Dedifferentiated amniotic fluid mesenchymal stem cell (primary cell): ENCODE measurements around the gene ZNF576.
"Not testable (repeated sequence)": the region's sequence is repeated elsewhere in the genome, so short reads cannot be mapped to it uniquely, and the experiment has no call there.

ENCODE experiments used
- DNase-seq: peaks from one replicate; pipeline ENCODE4 v3.0.0-alpha.2; 2016; ENCODE audit errors: extremely low spot score

ZNF576 gene, protein sequence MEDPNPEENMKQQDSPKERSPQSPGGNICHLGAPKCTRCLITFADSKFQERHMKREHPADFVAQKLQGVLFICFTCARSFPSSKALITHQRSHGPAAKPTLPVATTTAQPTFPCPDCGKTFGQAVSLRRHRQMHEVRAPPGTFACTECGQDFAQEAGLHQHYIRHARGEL

DNA sequence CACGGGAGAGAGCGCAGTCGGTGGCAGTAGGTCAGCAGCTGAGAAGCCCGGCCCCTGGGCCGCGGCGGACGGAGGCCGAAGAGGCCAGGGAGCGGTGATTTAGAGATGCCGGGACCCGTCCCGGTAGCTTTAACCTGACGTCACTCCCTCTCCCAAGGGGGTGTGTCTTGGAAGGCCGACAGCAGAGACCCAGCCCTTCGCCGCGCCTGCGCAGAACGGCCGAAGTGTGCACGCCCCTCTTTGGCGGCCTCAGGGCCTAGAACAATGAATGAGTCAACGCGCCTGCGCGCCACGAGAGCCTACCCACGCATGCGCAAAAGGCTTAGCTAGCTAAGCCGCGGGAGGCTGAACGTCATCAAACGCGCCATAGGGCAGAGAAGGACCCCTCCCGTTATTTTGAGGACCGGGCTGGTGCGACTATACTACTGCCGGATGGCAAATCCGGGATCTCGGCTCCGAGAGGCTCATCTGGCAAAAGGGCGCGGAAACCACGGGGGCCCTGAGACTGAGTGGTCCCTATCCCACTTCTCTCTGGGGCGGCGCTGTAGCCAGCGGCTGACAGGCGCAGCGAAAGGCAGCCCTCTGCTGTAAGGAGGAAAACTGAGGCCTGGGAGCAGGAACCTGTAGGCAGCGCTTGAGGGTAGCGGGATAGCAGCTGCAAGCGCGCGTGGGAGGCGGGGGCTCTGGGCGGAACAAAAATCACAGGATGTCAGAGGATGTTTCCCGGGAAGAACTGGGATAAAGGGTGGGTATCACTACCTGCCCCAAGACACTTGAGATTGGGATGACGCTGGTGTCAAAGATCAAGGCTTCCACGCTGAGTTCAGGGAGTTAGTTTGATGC lies at the start of gene ZNF576, which contains the start of gene IRGQ:
Gene ZNF576 (plus strand): TSS at position 597 of the 843 bp plus-strand sequence. CDS start 514 bp downstream, outside the sequence.
Gene IRGQ (minus strand): TSS at position 136 of the 843 bp plus-strand sequence. CDS start 796 bp downstream, outside the sequence.
- DNase-seq = peak; percentile 99

DNA sequence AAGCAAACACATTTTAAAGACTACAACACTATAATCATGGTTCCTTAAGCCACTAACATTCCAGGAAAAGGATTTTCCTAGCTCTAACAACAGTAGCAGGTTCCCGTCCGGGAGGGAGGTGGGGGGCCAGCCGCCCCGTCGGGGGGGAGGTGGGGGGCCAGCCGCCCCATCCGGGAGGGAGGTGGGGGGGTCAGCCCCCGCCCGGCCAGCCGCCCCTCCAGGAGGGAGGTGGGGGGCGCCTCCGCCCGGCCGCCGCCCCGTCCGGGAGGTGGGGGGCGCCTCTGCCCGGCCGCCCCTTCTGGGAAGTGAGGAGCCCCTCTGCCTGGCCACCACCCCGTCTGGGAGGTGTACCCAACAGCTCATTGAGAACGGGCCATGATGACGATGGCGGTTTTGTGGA lies 48.5 kb upstream of the ZNF576 start:
- DNase-seq = not testable (repeated sequence)

DNA sequence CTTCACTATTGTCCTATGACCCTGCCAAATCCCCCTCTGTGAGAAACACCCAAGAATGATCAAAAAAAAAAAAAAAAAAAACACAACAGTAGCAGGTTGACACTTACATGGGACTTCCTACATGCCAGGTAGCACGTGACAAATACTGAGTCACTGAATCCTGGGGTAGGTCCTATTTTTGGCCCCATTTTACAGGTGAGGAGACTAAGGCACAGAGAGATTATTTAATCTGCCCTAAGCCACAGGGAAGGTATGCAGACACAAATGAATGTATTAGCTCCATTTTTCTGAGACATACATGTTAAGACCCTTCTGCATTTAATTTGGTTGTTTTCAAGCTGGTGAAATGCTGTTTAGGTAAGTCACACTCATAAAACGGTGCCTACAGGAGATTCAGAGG lies 47.7 kb upstream of the ZNF576 start:
- no peak for DNase-seq

DNA sequence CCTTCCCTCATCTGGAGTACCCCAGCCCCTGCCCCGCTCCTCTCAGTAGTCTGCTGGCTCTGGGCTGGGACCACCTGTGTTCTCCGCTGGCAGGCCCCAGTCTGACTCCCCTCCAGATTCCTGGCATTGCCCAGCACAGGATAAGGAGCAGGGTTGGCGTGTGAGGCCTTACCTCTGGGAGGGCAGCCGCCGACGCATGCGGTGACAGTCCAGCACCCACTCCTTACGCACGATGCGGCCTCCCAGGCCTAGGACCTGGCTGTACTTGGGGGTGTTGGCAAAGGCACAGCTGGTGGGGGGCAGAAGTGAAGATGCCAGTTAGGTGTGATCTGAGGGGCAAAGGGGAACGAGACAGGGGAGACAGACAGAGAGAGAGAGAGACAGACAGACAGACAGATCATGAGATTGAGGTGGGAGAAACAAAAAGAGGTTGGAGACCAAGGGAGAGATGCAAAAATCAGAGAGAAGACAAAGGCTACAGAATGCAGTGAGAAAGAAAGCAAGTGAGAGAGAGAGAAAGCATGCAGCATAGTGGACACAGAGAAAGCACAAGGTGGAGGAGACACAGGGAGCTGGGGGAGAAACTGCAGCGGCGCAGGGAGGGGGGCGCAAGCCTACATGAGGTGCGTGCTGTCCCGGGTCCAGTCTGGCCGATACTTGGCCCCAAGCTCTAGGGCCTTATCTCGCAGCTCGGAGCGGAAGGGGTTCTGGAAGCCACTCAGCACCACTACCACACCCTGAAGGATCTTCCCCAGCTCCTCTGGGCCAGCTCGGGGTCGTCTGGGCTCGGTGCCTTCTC lies 44.8 kb upstream of the ZNF576 start:
- no peak for DNase-seq

DNA sequence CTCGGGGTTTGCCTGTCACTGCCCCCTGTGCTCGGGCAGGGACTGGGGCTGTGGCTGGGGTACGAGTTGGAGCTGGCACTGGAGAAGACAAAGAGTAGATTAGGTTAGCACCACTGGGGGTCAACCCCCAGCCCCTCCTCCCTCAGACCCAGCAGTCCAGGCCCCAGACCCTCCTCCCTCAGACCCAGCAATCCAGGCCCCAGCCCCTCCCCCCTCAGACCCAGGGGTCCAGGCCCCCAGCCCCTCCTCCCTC lies 44.3 kb upstream of the ZNF576 start:
- no peak for DNase-seq

DNA sequence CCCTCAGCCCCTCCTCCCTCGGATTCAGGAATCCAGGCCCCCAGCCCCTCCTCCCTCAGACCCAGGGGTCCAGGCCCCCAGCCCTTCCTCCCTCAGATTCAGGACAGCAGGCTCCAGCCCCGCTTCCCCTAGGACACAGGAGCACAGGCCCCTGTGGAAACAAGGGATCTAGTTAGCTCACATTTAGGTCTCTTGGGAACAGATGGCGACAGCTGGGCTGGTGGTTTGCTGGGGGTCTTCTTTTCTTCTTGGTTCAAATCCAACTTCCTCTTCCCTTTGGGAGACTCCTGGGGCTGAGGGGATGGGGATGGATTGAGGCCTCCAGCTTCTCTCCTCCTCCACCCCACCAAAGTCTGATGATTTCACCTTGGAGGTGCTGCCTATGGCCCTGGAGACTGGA lies 43.8 kb upstream of the ZNF576 start:
- no peak for DNase-seq

DNA sequence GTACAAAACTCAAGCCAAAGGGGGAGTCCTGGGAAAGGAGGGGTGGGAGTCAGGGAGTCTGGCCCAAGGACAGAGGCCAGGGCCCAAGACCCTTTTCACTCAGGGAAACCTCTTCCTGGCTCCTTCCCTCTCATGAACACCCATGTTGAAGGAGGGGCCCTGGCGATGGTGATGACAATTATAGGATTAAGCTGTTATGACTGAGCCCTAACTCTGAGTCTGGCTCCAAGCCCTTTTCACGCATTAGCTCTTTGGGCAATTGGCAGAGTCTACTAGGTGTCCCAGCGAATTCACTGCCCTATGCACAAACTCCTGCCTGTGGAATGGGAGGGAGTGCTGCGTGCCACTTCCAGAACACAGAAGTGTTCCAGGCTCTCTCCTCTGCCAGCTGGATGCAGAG lies 42.7 kb upstream of the ZNF576 start:
- no peak for DNase-seq

DNA sequence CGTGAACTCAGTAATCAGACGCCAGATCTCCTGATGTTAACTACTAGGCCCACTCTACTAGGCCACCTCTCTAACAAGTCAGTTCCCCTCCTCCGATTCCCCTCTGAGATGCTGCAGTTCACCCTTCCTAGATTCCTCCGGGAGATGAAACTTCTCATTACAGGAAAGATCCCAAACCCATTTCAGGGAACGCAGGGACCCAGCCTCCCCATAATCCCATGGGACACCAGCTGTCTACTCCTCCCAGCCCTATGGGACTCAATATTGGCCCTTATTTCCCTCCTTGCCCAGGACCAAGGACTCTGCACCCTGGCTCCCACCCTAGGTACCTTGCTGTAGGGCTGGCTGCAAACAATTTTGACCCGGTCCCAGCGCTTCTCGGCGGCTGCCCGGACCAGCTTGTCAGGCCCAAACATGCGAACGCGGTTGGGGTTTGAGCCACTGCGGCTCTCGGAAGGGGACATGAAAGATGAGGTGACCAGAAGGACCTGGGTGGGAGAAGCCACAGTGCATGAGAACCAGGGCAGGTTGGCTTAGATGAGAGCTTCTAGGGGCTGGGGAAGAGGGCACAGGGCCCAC lies 42.0 kb upstream of the ZNF576 start:
- no peak for DNase-seq

DNA sequence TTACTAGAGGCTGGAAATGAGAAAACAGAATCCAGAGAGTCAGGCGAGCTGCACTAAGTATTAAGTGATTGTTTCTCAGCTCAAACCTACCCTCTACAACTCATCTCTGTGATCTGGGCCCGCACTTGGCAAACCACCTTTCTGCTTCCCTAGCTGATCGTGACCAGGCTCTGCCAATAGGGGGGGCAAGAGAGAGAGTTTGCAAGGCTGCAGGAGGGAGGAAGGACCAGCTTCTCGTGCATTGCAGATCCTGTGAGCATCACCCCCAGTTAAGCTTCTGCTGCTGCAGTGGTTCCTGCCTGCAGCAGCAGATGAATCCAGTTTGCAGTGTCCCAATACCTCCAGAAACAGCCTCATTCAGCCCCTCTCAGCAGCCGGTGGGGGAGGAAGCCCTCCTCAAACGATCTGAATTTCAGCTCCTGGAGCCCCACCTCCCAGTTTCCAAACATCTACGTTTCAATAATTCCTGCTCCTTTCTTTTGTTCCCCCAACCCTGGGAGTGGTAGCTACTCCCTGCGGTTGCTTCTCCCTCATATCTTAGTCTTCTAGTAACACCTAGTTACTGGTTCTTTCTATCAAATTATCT lies 41.1 kb upstream of the ZNF576 start:
- DNase-seq = no peak

DNA sequence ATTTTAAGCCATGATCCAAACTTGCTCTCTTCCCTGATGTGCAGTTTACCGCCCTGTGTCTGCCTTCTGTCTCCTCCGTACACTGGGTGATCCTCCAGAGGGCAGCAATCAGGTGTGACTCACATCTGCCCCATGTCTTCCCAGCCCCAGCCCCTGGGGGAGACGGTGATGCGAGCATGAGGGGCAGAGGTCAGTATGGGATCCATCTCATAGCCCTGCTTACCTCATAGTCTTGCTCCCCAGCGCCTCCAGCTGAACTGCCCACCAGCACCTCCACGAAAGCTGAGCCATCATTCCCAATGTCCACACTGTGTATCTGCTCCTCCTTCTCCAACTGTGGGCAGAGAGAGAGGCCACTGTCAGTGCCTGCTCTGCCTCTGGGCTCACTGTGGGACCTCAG lies 35.7 kb upstream of the ZNF576 start:
- no peak for DNase-seq

DNA sequence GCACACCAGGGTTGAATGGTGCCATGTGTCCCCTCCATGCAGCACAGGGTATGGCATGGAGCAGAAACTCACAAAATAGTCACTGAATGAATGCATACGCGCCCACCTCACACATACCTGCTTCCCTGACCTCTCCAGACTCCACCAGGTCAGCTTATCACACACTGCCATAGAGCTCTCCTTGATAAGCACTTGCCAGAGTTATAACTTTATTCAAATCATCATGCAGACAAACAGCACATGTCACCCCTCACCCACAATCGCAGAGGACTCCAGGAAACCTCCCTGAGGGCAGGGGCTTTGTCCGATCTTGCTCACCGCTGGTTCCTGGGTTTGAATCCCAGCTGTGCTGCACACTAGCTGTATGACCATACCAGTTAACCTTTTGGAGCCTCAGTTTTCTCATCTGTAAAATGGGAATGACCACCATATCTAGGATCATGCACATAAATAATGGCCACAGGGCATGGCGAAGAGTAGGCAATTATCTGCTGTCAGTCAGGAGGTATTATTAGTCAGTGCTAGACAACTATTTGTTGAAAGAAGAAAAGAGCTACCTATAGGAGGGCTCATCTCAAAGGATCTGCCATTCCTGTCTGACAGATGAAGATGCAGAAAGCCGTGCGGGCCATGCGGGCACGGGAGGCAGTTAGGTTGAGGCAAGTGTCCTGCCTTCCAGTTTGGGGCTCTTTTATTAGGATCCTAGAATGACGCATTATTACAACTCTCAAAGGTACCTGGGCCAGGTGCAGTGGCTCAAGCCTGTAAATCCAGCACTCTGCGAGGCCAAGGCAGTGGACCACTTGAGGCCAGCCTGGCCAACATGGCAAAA lies 35.0 kb upstream of the ZNF576 start:
- no peak for DNase-seq

DNA sequence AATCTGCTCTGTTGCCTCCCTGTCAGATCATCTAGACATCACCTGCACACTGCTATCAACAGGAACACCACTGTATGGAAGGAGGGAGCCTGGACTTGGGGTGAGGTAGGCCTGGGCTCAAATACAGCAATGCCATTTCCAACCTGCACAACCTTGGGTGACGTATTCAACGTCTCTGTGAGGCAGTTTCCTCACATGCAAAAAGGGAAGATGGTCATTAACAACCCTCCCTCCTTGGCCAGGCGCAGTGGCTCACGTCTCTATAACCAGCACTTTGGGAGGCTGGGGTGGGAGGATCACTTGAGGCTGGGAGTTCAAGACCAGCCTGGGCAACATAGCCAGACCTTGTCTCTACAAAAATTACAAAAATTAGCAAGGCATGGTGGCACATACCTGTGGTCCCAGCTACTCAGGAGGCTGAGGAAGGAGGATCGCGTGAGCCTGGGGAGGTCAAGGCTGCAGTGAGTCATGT lies 34.1 kb upstream of the ZNF576 start:
- DNase-seq = no peak

DNA sequence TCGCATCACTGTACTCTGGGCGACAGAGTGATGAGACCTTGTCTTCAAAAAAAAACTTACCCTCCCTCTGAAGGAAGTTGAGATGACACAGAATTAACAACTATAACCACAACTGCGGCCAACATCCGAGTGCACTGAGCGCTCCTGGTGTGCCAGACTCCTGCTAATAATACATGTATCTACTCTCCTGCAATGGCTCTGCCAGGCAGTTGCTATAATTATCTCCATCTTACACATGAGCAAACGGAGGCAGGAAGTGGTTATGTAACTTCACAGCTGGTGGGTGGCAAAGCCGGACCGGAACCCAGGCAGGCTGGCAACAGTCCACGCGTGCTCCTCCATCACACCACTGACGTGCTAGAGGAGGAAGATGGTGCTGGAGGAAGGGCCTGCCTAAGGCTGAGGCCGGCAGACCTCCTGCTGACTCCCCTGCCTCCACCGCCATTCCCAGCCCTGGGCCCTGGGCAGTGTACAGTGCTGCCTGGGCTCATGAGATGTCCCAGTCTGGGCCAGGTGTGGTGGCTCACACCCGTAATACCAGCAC lies 33.6 kb upstream of the ZNF576 start:
- no peak for DNase-seq

DNA sequence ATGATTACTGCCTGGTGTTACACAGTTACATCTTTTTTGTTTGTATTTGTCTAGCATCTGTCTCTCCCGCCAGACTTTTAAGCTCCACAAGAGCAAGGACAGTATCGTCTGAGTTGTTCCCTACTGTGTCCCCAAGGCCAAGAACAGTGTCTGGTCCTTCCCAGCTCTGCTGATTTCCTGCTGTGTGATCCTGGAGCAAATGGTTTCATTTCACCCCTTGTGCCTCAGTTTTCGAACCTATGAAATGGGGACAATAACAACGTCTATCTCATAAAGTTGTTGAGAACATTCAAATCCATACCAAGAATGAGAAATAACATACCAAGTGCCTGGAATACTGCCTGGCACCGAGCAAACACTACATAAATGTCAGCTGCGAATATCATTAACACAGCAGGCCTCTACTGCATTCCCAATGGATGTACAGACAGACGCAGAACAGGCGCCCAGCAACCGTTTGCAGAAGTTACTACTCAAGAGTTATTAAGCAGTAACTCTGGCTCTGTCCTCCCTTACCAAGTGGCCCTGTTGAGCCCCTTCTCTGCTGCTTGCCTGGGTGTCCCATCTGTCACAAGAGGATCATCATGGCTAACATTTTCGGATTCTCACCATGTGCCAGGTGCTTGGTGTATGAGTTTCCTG lies 32.5 kb upstream of the ZNF576 start:
- DNase-seq = no peak

DNA sequence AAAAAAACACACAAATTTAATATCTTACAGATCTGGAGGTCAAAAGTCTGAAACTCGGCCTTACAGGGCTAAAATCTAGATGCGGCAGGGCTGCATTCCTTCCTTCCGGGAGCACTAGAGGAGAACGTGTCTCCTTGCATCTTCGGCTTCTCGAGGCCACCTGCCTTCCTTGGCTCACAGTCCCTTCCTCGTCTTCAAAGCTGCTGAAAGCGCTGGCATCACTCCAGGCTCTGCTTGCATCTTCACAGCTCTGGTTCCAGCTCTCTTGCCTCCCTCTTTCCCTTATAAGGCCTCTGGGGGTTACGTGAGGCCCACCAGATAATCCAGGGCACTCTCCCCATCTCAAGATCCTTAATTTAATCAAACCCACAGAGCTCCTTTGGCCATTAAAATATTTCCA lies 31.6 kb upstream of the ZNF576 start:
- DNase-seq = no peak

DNA sequence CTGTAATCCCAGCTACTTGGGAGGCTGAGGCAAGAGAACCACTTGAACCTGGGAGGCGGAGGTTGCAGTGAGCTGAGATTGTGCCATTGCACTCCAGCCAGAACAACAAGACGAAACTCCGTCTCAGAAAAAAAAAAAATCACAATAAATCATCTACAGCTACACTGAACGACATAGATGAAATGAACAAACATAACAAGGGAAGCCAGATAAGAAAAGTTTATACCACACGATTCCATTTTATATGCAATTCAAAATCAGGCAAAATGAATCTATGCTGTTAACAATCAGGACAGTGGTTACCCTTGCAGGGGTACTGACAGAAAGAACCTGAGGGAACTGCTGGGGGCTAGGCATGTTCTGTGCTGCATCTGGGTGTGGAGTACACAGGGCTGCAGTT lies 26.7 kb upstream of the ZNF576 start:
- DNase-seq = no peak

DNA sequence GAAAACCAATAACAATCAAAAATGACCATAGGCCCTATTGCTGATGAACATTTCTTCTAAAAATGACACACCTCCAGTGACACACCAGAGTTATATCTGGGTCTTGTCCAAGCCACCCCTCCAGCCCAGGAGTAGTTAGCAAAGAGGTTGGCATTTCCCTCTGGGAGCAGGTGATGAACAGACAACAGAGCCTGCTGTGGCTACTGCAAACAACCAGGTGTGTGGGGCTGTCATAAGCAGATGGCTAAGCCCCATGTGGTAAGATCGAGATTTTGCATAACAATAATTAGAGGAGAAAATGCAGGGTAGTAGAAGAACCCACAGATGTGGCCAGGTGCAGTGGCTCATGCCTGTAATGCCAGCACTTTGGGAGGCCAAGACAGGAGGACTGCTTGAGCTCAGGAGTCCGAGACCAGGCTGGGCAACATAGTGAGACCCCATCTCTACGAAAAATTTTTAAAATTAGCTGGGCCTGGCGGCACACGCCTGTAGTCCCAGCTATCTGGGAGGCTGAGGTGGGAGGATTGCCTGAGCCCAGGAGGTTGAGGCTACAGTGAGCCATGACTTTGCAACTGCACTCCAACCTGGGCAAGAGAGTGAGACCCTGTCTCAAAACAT lies 26.1 kb upstream of the ZNF576 start:
- no peak for DNase-seq

DNA sequence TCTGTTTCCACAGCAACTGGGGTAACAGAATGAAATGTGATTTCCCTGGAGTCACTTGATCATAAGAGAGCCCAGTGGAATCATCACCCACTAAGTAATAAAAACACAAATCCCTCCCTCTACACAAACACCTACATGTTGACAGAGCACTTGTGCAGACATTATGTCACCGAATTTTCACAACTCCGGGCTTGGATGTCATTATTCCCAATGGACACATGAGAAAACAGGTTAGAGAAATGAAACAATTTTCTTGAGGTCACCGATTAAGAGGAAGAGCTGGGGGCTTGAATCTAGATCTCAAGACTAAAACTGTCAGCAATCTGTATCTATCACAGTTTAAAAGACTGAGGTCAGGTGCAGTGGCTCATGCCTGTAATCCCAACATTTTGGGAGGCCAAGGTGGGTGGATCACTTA lies 24.2 kb upstream of the ZNF576 start:
- no peak for DNase-seq

DNA sequence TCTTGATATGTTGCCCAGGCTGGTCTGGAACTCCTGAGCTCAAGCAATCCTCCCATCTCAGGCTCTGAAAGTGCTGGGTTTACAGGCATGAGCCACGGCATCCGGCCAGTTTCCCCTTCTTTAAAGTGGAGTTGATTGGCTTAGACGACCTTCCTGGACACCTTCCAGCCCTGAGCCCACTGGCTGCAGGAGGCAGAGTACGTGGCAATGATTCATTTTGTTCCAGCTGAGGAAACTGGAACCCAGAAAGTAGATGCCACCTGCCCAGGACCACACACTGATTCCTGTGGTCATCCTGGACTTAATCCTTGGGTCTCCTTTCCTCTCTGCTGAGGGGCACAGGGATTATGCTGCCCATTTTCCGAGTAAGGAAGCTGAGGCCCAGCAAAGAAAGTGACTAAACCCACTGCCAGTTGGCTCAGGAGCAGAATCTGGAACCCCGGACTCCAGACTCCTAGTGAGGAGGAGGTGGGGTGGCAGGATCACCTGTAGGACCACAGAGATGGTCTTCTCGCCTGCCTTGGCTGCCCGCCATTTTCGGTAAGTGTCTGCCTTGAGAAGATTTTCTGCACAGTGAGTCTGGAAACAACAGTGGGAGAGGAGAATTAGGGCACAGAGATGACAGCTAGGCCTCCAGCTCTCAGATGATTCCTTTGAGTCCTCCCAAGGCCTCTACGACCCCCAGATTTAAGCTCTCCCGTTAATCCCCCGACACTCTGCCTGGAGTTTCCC lies 21.8 kb upstream of the ZNF576 start:
- no peak for DNase-seq
